ENCODE results near the gene ZDHHC16.

GRCh38 chr10:97498076-97498840 is 52.3 kb downstream of the ZDHHC16 start, which contains the start of gene MMS19:
- TF ChIP-seq CTCF (IDR thresholded peaks at IDR 0.05; ENCODE audit: low read depth, low read length, missing input control) (peak; percentile 5), SP1 (IDR thresholded peaks at IDR 0.05) (peak; percentile 81), FOXA1 (IDR thresholded peaks at IDR 0.05) (no peak), HNF4A (conservative IDR thresholded peaks at IDR 0.05) (peak in 1 of 2 donors; percentile 6), REST (IDR thresholded peaks at IDR 0.05) (peak; percentile 65)

All from liver (tissue), 3 donors.